Hindlimb muscle (tissue), 1 donor: Measurements from ENCODE around the gene DTD1. TPM values are rescaled to one million over a fixed set of nuclear protein-coding genes. Genes with fewer than 3 reads are reported as not detected.
A peak's percentile ranks its signal among the peaks of the same experiment; 100 is the strongest.
"Not testable (repeated sequence)": the region's sequence is repeated elsewhere in the genome, so short reads cannot be mapped to it uniquely, and the experiment has no call there.

ENCODE experiments used
- DNase-seq: peaks from one replicate; pipeline ENCODE4 v3.0.0-alpha.2; 2013
- polyA plus RNA-seq: library from polyadenylated mRNA; unstranded; fragments of 120-200 nt; gene quantifications from one replicate; pipeline ENCODE4 v1.2.1, GENCODE V29; 2013; ENCODE audit not compliant: insufficient read length

DTD1 gene
- polyA plus RNA-seq, 1 donor: 14.0 TPM

GRCh38 chr20:18743665-18744440 lies 156.0 kb downstream of the DTD1 start:
- no peak for DNase-seq

- no peak for DNase-seq
Measured at GRCh38 chr20:18747090-18747489, 159.2 kb downstream of the DTD1 start.

GRCh38 chr20:18748987-18749386 lies 161.1 kb downstream of the DTD1 start:
- no peak for DNase-seq

- DNase-seq: no peak
Measured at GRCh38 chr20:18749528-18749927, 161.7 kb downstream of the DTD1 start.

- DNase-seq: no peak
Measured at GRCh38 chr20:18750735-18751134, 162.9 kb downstream of the DTD1 start.

- DNase-seq: no peak
Measured at GRCh38 chr20:18754030-18754652, 166.3 kb downstream of the DTD1 start.

GRCh38 chr20:18754653-18755045 lies 166.8 kb downstream of the DTD1 start:
- no peak for DNase-seq

- DNase-seq: not testable (repeated sequence)
Measured at GRCh38 chr20:18760852-18761251, 173.0 kb downstream of the DTD1 start.

- no peak for DNase-seq
Measured at GRCh38 chr20:18767676-18768075, 179.8 kb downstream of the DTD1 start.

- DNase-seq: no peak
Measured at GRCh38 chr20:18773566-18773965, 185.7 kb downstream of the DTD1 start.

- no peak for DNase-seq
Measured at GRCh38 chr20:18774207-18774606, 186.4 kb downstream of the DTD1 start.

- no peak for DNase-seq
Measured at GRCh38 chr20:18775633-18776032, 187.8 kb downstream of the DTD1 start.

GRCh38 chr20:18778690-18779392 lies 191.0 kb downstream of the DTD1 start:
- DNase-seq: no peak

- DNase-seq: no peak
Measured at GRCh38 chr20:18780385-18781130, 192.7 kb downstream of the DTD1 start.

- DNase-seq: no peak
Measured at GRCh38 chr20:18781509-18781908, 193.7 kb downstream of the DTD1 start.

- no peak for DNase-seq
Measured at GRCh38 chr20:18783385-18783959, 195.6 kb downstream of the DTD1 start.

GRCh38 chr20:18787046-18787445 lies 199.2 kb downstream of the DTD1 start:
- DNase-seq: not testable (repeated sequence)

GRCh38 chr20:18788021-18788420 lies 200.2 kb downstream of the DTD1 start:
- no peak for DNase-seq

- DNase-seq: no peak
Measured at GRCh38 chr20:18790787-18791186, 202.9 kb downstream of the DTD1 start.

- DNase-seq: peak; percentile 93
Measured at GRCh38 chr20:18793625-18794427, 206.0 kb downstream of the DTD1 start.

GRCh38 chr20:18794428-18794787 lies 206.6 kb downstream of the DTD1 start:
- DNase-seq: no peak

GRCh38 chr20:18795366-18795765 lies 207.5 kb downstream of the DTD1 start:
- no peak for DNase-seq
